Mucosa of stomach (tissue), 1 donor: ENCODE results near the gene APOL4.
"Not testable (repeated sequence)": the region's sequence is repeated elsewhere in the genome, so short reads cannot be mapped to it uniquely, and the experiment has no call there.

Experiments
- H3K27me3 ChIP-seq: one replicate; pipeline ENCODE4 v1.7.0; 2013; ENCODE audit warnings: mild to moderate bottlenecking, low read length; ENCODE audit not compliant: control insufficient read depth, insufficient read depth
- H3K36me3 ChIP-seq: one replicate; pipeline ENCODE4 v1.7.0; 2013; ENCODE audit warnings: low read length; ENCODE audit not compliant: control insufficient read depth, insufficient read depth
- H3K4me1 ChIP-seq: one replicate; pipeline ENCODE4 v1.7.0; 2013; ENCODE audit warnings: mild to moderate bottlenecking, low read length; ENCODE audit not compliant: control insufficient read depth, insufficient read depth
- H3K4me3 ChIP-seq: one replicate; pipeline ENCODE4 v1.7.0; 2013; ENCODE audit warnings: low read length
- H3K9ac ChIP-seq: one replicate; pipeline ENCODE4 v1.7.0; 2013; ENCODE audit warnings: mild to moderate bottlenecking, low read length, moderate library complexity
- H3K9me3 ChIP-seq: one replicate; pipeline ENCODE4 v1.7.0; 2013; ENCODE audit warnings: mild to moderate bottlenecking, low read length, moderate library complexity; ENCODE audit not compliant: control insufficient read depth
- donor health status: Pancreatic carcinoma.

APOL4 gene

DNA sequence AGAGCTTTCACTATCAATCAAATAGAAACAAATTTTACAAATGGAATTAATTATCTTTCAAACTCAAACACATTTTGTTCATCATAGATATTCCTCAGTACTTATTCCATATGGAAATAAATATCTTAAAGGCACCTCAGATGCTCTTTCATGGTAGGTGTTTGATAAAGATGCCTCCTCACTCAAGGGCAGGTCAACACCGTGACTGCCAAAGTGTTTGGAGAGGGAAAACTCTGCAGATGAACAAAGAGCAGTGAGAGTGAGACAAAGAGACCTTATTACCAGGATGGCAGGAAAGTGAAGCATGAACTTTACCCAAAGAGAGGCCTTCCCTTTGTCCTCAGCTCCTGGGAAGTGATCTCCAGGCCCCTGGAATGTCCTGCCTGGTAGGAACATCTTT, 26.8 kb upstream of the APOL4 start:
- not testable (repeated sequence) for H3K36me3 ChIP-seq, H3K9me3 ChIP-seq, H3K9ac ChIP-seq, H3K4me3 ChIP-seq, H3K4me1 ChIP-seq, H3K27me3 ChIP-seq

DNA sequence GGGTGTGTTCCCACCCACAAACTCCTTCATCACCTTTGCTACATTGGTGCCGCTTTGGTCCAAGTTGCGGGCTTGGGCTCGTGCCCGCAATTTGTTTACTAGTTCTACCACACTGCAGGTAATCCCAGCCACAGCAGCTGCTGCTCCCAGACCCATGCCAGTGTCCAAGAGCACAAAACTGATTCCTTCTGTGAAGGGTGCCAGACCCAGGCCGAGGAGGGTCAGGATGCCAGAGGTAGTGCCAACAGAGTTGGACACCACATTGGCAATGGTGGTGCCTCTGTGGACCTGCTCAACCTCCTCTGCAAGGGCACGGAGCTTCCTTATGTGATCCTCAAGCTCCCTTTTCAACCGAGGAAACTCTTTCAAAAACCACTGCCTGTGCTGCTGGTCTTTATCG, 26.2 kb upstream of the APOL4 start:
- H3K36me3 ChIP-seq: peaks cover 4% of the 10 kb centered on the region
- H3K9ac ChIP-seq: no peak overlapping the region
- H3K9me3 ChIP-seq: no peaks in the 10 kb centered on the region
- H3K4me3 ChIP-seq: no peak overlapping the region
- H3K4me1 ChIP-seq: no peaks in the 10 kb centered on the region
- no peaks in the 10 kb centered on the region for H3K27me3 ChIP-seq

DNA sequence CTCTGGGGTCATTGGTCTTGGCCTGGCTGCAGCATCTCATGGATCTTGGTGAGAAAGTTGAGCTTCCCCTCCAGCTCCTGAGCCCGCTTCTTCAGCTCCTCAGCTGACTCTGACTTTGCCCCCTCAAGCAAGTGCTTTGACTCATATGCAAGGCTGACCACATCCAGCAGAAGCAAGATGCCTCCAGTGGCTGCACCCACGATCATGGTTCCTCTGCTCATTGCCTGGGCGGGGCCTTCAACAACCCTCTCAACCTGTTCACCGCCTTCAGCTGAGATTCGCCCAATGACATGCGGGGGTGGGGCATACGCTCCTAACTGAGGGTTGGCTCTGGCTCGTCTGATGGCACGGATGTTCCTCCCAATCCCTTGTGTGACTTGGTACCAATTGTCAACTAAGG, 25.8 kb upstream of the APOL4 start:
- H3K4me1 ChIP-seq: no peaks in the 10 kb centered on the region
- no peaks in the 10 kb centered on the region for H3K9me3 ChIP-seq
- no peak overlapping the region for H3K9ac ChIP-seq
- H3K36me3 ChIP-seq: peaks cover 4% of the 10 kb centered on the region
- H3K27me3 ChIP-seq: no peaks in the 10 kb centered on the region
- no peak overlapping the region for H3K4me3 ChIP-seq

DNA sequence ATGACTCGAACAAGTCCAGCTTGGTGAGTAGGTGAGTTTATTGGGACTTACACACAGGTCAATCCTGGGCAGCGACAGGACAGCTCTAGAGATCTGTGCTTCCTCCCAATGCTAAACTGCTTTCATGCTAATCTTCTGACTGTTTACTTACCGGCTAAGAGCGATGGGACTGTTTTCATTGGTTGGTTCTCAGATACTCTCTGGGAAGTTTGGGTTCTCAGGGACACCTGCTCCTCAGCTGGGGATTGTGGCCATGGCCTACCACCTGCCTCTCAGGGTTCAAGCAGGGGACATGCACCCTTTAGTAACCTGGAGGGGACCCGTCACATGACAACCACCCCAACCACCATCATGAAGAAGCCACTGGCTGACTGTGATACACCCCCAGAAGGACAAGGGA, 24.6 kb upstream of the APOL4 start:
- H3K4me3 ChIP-seq: no peak overlapping the region
- no peak overlapping the region for H3K9ac ChIP-seq
- no peaks in the 10 kb centered on the region for H3K9me3 ChIP-seq
- H3K4me1 ChIP-seq: no peaks in the 10 kb centered on the region
- H3K27me3 ChIP-seq: no peaks in the 10 kb centered on the region
- H3K36me3 ChIP-seq: no peaks in the 10 kb centered on the region

DNA sequence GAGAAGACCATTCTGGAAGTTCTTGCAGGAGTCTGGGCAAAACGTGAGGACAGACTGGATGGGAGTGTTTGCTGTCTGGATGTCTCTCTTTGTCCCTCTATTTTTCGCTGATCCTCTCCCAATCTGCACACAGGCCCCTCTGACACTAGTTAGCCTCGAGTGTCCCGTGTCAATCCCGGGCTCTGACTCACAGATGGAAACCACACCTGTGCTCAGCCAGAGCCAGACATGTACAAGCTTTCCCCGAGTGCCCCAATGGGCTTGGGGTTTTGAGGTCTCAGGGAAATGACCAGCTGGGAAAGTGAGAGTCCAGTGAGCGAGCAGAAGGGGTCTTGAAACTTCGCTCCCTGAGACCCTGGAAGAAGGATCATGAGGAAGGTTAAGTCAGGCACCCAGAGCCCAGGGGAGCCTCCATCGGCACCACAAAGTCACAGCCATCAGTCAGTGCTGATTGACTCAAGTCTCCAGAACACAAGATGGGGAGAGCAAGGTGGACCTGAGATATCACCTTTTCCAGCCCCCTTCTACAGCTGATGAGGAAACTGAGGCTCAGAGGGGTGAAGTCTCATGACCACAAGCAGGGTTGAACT, 23.8 kb upstream of the APOL4 start:
- no peaks in the 10 kb centered on the region for H3K9me3 ChIP-seq
- H3K4me3 ChIP-seq: no peak overlapping the region
- no peaks in the 10 kb centered on the region for H3K27me3 ChIP-seq
- H3K4me1 ChIP-seq: no peaks in the 10 kb centered on the region
- H3K9ac ChIP-seq: no peak overlapping the region
- no peaks in the 10 kb centered on the region for H3K36me3 ChIP-seq

DNA sequence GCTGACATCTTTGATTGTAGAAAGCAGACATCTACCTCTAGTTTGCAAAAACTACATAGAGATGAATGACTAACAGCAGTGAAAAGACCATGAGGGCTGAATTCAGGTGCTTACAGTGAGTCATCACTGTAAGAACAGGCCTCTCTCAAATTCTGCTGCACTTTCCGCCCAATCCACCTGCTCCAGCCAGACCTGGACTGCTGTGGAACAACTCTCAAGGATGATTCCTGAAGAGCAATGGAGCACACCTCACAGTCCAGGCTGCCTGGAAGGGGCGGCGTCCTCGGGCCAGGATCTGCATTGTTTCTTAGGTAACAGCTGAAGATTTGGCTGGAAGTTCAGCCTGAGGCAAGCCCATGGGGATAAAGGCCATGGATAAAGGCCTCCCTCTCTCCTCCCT, 22.6 kb upstream of the APOL4 start:
- H3K9me3 ChIP-seq: no peaks in the 10 kb centered on the region

DNA sequence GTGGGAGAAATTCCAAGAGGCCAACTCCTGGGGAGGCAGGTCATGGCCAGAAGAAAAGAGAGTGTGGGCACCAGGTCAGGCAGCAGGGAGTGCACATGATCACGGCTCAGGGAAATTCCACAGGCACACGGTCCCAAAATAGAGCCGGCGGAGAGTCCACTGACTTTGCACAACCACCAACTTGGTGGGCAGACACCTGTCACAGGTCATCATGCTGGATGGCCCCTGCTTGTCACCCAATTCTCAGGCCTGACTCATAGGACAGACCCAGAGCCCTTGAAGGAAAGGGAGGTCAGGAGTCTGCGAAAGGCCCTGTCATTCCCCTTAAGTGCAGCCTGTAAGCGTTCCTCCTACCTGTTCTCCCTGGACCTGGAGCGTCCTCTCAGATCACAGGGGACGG, 21.9 kb upstream of the APOL4 start:
- Histone ChIP-seq H3K9me3 (no peaks in the 10 kb centered on the region), H3K4me1 (peaks cover 4% of the 10 kb centered on the region), H3K9ac (no peak overlapping the region), H3K27me3 (no peaks in the 10 kb centered on the region), H3K4me3 (no peak overlapping the region), H3K36me3 (no peaks in the 10 kb centered on the region)

More for the DNA sequence above, 22.6 kb upstream of the APOL4 start:
- Histone ChIP-seq H3K4me3 (no peak overlapping the region), H3K9ac (no peak overlapping the region), H3K27me3 (no peaks in the 10 kb centered on the region), H3K36me3 (no peaks in the 10 kb centered on the region), H3K4me1 (peaks cover 4% of the 10 kb centered on the region)

DNA sequence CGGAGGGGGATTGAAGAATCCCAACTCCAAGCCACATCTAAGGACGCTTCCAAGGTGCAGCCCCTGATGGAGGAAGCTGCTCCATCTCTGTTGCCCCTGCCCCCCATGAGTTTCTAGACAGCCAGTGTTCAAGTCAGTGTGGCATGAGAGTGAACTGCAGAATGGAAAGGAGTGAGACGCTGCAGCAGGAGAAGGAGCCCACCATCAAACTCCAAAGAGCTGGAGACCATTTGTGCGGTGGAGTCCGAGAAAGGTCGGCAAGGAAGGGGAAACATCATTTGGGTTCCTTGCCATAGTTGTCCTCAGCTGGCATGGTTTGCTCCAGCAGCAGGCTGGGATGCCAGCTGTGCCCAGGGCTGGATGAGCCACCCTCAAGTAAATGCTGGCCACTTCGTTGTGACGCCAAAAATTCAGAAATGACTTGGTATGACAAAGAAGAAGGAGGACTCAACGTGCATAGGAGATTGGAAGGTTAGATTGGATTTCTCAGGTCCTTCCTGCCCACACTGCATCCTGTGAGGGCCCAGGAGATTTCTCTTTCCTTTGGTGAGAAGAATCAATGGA, 21.4 kb upstream of the APOL4 start:
- Histone ChIP-seq H3K27me3 (no peaks in the 10 kb centered on the region), H3K4me3 (no peak overlapping the region), H3K36me3 (no peaks in the 10 kb centered on the region), H3K9ac (no peak overlapping the region), H3K9me3 (no peaks in the 10 kb centered on the region), H3K4me1 (peaks cover 4% of the 10 kb centered on the region)

DNA sequence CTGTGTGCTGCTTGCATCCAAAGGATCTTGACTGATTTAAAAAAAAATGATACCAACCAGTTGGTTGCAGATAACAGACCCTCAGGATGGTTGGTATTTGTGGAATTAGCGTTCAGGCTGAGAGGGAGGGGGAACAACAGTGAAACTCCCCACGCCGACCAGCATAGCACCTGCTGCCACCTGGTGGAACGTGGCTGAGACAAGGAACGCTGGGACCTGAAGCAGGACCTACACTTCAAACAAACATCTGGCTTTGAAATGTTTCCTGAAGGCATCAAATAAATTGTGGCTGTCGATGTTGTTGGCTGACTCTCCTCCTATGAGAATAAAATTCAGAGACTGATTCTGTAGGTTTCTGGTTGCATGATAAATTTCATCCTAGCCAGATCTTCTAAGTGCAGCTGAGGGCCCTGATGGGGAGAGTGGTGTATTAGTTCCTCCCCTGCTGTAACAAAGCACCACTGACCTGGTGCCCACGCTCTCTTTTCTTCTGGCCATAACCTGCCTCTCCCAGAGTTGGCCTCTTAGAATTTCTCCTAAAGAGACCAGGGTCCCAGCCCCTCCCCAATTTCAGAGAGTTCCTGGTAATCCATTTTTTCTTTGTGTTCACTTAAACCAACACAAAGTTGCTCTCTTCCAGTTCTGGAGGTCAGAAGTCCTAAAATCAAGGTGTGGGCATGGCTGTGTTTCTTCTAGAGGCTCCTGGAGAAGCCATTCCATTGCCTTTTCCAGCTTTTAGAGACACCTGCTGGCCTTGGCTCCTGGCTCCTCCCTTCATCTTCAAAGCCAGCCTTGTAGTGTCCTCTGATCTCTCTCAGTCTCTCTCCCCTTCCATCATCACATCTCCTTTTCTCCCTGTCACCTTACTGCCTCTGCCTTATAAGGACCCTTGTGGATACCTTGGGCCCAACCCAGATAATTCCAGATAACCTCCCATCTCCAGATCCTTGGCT, 20.5 kb upstream of the APOL4 start:
- H3K9ac ChIP-seq: no peak overlapping the region

DNA sequence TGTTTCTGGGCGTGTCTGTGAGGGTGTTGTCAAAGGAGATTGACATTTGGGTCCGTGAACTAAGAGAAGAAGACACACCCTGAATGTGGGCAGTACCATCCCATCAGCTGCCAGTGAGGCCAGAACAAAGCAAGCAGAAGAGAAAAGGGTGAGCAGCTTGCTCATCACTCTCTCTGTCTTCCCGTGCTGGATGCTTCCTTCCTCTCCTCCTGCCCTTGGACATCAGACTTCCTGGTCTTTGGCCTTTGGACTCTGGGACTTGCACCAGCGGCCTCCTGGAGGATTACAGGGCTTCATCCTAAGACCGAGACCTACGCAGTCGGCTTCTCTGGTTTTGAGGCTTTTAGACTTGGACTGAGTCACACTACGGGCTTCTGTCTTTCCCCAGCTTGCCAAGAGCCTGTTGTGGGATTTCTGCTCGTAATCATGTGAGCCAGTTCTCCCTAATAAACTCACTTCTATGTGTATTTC, 18.9 kb upstream of the APOL4 start:
- Histone ChIP-seq H3K27me3 (no peaks in the 10 kb centered on the region), H3K4me1 (peaks cover 4% of the 10 kb centered on the region), H3K9ac (no peak overlapping the region), H3K4me3 (no peak overlapping the region), H3K9me3 (no peaks in the 10 kb centered on the region), H3K36me3 (no peaks in the 10 kb centered on the region)

More for the DNA sequence above, 20.5 kb upstream of the APOL4 start:
- Histone ChIP-seq H3K4me1 (peaks cover 4% of the 10 kb centered on the region), H3K4me3 (no peak overlapping the region), H3K9me3 (no peaks in the 10 kb centered on the region), H3K27me3 (no peaks in the 10 kb centered on the region), H3K36me3 (no peaks in the 10 kb centered on the region)

DNA sequence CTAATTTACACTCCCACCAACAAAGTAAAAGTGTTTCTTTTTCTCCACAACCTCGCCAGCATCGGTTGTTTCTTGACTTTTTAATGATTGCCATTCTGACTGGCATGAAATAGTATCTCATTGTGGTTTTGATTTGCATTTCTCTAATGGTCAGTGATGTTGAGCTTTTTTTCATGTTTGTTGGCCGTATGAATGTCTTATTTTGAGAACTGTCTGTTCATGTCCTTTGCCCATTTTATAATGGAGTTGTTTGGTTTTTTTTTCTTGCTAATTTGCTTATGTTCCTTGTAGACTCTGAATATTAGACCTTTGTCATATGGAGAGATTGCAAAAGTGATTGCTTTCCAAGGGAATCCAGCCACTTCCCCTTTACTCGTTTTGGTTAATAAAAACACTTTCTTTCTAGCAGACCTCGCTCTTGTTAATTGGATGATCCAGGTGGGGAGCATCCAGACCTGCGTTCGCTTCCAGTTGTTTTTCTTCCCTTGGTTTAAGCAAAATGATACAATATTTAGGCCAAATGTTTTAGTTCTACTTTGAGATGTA, 17.1 kb upstream of the APOL4 start:
- no peaks in the 10 kb centered on the region for H3K27me3 ChIP-seq
- H3K4me1 ChIP-seq: peaks cover 4% of the 10 kb centered on the region
- no peak overlapping the region for H3K4me3 ChIP-seq
- no peaks in the 10 kb centered on the region for H3K9me3 ChIP-seq
- no peaks in the 10 kb centered on the region for H3K36me3 ChIP-seq
- no peak overlapping the region for H3K9ac ChIP-seq

DNA sequence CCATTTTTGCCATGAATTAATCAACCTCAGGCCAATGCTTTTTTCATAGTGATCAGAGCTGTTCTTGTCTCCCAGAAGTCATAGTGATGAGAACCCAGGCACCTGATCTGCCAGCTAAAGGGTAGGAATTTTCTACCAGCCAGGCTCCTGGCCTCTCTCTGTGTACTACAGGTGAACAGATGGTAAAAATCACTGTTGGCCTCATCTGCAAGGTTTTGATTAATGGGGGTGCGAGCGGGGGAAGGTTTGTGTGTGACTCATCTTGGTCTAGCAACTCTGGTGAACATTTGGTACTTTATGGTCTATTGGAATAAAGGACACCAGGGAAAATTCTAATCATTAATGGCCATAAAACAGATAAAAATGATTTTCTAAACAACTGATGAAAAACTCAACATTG, 14.4 kb upstream of the APOL4 start:
- Histone ChIP-seq H3K4me1 (peaks cover 4% of the 10 kb centered on the region), H3K9me3 (no peaks in the 10 kb centered on the region), H3K9ac (no peak overlapping the region)

More for the DNA sequence above, 14.4 kb upstream of the APOL4 start:
- H3K27me3 ChIP-seq: no peaks in the 10 kb centered on the region
- no peaks in the 10 kb centered on the region for H3K36me3 ChIP-seq
- no peak overlapping the region for H3K4me3 ChIP-seq
